Epithelial cell of alveolus of lung (primary cell): ENCODE data around the gene CISD1. TPM values are rescaled to one million over a fixed set of nuclear protein-coding genes. Genes with fewer than 3 reads are reported as not detected.

Experiments used
- total RNA-seq: library from RNA; depleted of rRNA; stranded (reverse); fragments of >200 nt; gene quantifications from 2 replicates; pipeline ENCODE4 v1.2.1, GENCODE V29; 2015

Gene CISD1
- total RNA-seq: 16.8 and 35.0 TPM in 2 replicates

GRCh38 chr10:58268946-58269781, at the start of gene CISD1:
Gene CISD1, plus strand, starts transcription at chr10:58269162. Its CDS starts 112 bp downstream, at chr10:58269274.

GRCh38 chr10:58267713-58268453, 1.1 kb upstream of the CISD1 start, which contains the start of gene IPMK:
Gene IPMK, minus strand, starts transcription at chr10:58267894. Its CDS starts 283 bp downstream, at chr10:58267611.

GRCh38 chr10:58334817-58335305, 65.9 kb downstream of the CISD1 start, which contains the start of gene UBE2D1:
Gene UBE2D1, plus strand, starts transcription at chr10:58335006. Its CDS starts 196 bp downstream, at chr10:58335202.

Other genes with a start within 250 kb of the CISD1 start
- gene IPMK, start 1.3 kb upstream of the CISD1 start, total RNA-seq: 3.7 and 9.6 TPM in 2 replicates
- 15.5 and 24.6 TPM in 2 replicates for gene UBE2D1, start 65.8 kb downstream of the CISD1 start, total RNA-seq
- gene TFAM, start 116.2 kb downstream of the CISD1 start, total RNA-seq: 18.4 and 19.0 TPM in 2 replicates
- gene BICC1, start 243.7 kb downstream of the CISD1 start, total RNA-seq: 19.1 and 37.6 TPM in 2 replicates